ENCODE measurements around the gene ZDHHC11B.
"Not testable (repeated sequence)": the region's sequence is repeated elsewhere in the genome, so short reads cannot be mapped to it uniquely, and the experiment has no call there.

The ZDHHC11B gene

GRCh38 chr5:683551-684481, 100.7 kb downstream of the ZDHHC11B start:
- peak in 2 of 3 experiments; percentile 49 to 77 for DNase-seq

GRCh38 chr5:682651-683358, 101.7 kb downstream of the ZDHHC11B start:
- not testable (repeated sequence) for DNase-seq

- DNase-seq, result not testable (repeated sequence)
Measured at GRCh38 chr5:682216-682615, 102.3 kb downstream of the ZDHHC11B start.

- DNase-seq, result not testable (repeated sequence)
Measured at GRCh38 chr5:681317-682191, 103.0 kb downstream of the ZDHHC11B start.

GRCh38 chr5:680836-681235, 103.7 kb downstream of the ZDHHC11B start:
- DNase-seq, result not testable (repeated sequence)

- DNase-seq, result not testable (repeated sequence)
Measured at GRCh38 chr5:680118-680795, 104.3 kb downstream of the ZDHHC11B start.

- DNase-seq, result not testable (repeated sequence)
Measured at GRCh38 chr5:679166-679895, 105.2 kb downstream of the ZDHHC11B start.

GRCh38 chr5:678521-678920, 106.0 kb downstream of the ZDHHC11B start:
- not testable (repeated sequence) for DNase-seq

GRCh38 chr5:677131-678101, 107.1 kb downstream of the ZDHHC11B start:
- DNase-seq, result no peak

GRCh38 chr5:676699-677076, 107.8 kb downstream of the ZDHHC11B start:
- DNase-seq, result no peak

GRCh38 chr5:675871-676698, 108.4 kb downstream of the ZDHHC11B start:
- DNase-seq, result no peak

GRCh38 chr5:675111-675870, 109.2 kb downstream of the ZDHHC11B start:
- no peak for DNase-seq

- DNase-seq, result peak in 2 of 3 experiments; percentile 45 to 63
Measured at GRCh38 chr5:674630-675011, 109.9 kb downstream of the ZDHHC11B start.

GRCh38 chr5:673831-674629, 110.5 kb downstream of the ZDHHC11B start:
- peak in 2 of 3 experiments; percentile 56 to 60 for DNase-seq

- DNase-seq, result peak in 2 of 3 experiments; percentile 63 to 71
Measured at GRCh38 chr5:673161-673830, 111.2 kb downstream of the ZDHHC11B start.

- peak; percentile 65 to 97 (median 86) for DNase-seq
Measured at GRCh38 chr5:672329-673160, 112.0 kb downstream of the ZDHHC11B start.

All from NCI-H1417 (cell line).